K562 treated with DMSO at 1 percent for 12 hours (cell line): ENCODE measurements around the gene FAM110A. TPM values are rescaled to one million over a fixed set of nuclear protein-coding genes. Genes with fewer than 3 reads are reported as not detected.

Experiments used
- total RNA-seq: library from RNA; unstranded; fragments of 300-600 nt; gene quantifications from 2 replicates; pipeline ENCODE4 v1.2.3, GENCODE V29; 2022; ENCODE audit not compliant: insufficient read depth

FAM110A gene
- 20.1 and 23.4 TPM in 2 replicates for total RNA-seq

GRCh38 chr20:833450-834150 lies at the start of gene FAM110A:
FAM110A (plus strand) TSS chr20:833715; CDS start chr20:844805, 11,090 bp downstream.

Other genes with a start within 250 kb of the FAM110A start
- gene TCF15, start 223.4 kb upstream of the FAM110A start, total RNA-seq, result 4.8 and 10.6 TPM in 2 replicates
- 11.7 and 15.1 TPM in 2 replicates for gene SRXN1, start 180.5 kb upstream of the FAM110A start, total RNA-seq
- gene SCRT2, start 157.9 kb upstream of the FAM110A start, total RNA-seq, result not detected in 2 replicates
- 0.89 and 1.3 TPM in 2 replicates for gene SLC52A3, start 65.2 kb upstream of the FAM110A start, total RNA-seq
- gene ANGPT4, start 82.6 kb downstream of the FAM110A start, total RNA-seq, result not detected in 2 replicates
- not detected in 2 replicates for gene RSPO4, start 168.6 kb downstream of the FAM110A start, total RNA-seq